NCI-H1417 (cell line): ENCODE data around the gene KCNN3.

Experiments used
- DNase-seq, 3 experiments: peaks; one replicate each; lab custom pipeline; 2025; lab: John Stamatoyannopoulos, UW

The KCNN3 gene

GRCh38 chr1:154749078-154749760, 120.9 kb downstream of the KCNN3 start:
- DNase-seq: peak in 1 of 3 experiments; percentile 32

GRCh38 chr1:154748405-154748775, 121.7 kb downstream of the KCNN3 start:
- peak in 1 of 3 experiments; percentile 74 for DNase-seq

GRCh38 chr1:154747740-154748404, 122.2 kb downstream of the KCNN3 start:
- peak; percentile 29 to 93 (median 67) for DNase-seq

GRCh38 chr1:154747380-154747739, 122.7 kb downstream of the KCNN3 start:
- peak in 2 of 3 experiments; percentile 37 to 62 for DNase-seq

GRCh38 chr1:154746622-154747299, 123.3 kb downstream of the KCNN3 start:
- peak in 1 of 3 experiments; percentile 19 for DNase-seq

GRCh38 chr1:154745750-154746425, 124.2 kb downstream of the KCNN3 start:
- no peak for DNase-seq

- DNase-seq: no peak
Observed at GRCh38 chr1:154745286-154745731, 124.8 kb downstream of the KCNN3 start.

GRCh38 chr1:154744352-154745035, 125.6 kb downstream of the KCNN3 start:
- DNase-seq: no peak

- DNase-seq: peak; percentile 41 to 92 (median 67)
Observed at GRCh38 chr1:154743526-154744036, 126.5 kb downstream of the KCNN3 start.

GRCh38 chr1:154742606-154743005, 127.5 kb downstream of the KCNN3 start:
- DNase-seq: peak in 2 of 3 experiments; percentile 46 to 60

- DNase-seq: no peak
Observed at GRCh38 chr1:154741741-154742495, 128.2 kb downstream of the KCNN3 start.

- no peak for DNase-seq
Observed at GRCh38 chr1:154741327-154741726, 128.8 kb downstream of the KCNN3 start.

- DNase-seq: no peak
Observed at GRCh38 chr1:154739654-154740053, 130.4 kb downstream of the KCNN3 start.

GRCh38 chr1:154736841-154737240, 133.2 kb downstream of the KCNN3 start:
- DNase-seq: peak in 2 of 3 experiments; percentile 8 to 12

GRCh38 chr1:154735804-154736168, 134.3 kb downstream of the KCNN3 start:
- DNase-seq: no peak

- peak in 2 of 3 experiments; percentile 13 to 21 for DNase-seq
Observed at GRCh38 chr1:154735061-154735803, 134.8 kb downstream of the KCNN3 start.

GRCh38 chr1:154733621-154734020, 136.5 kb downstream of the KCNN3 start:
- DNase-seq: no peak

- DNase-seq: peak in 2 of 3 experiments; percentile 60 to 82
Observed at GRCh38 chr1:154730986-154731489, 139.0 kb downstream of the KCNN3 start.

- peak; percentile 55 to 99 (median 88) for DNase-seq
Observed at GRCh38 chr1:154730259-154730658, 139.8 kb downstream of the KCNN3 start.

GRCh38 chr1:154729577-154729976, 140.5 kb downstream of the KCNN3 start:
- no peak for DNase-seq
